NCI-H187 (cell line): Measurements from ENCODE around the gene GRID1.

Experiments used
- DNase-seq, 2 experiments: peaks; one replicate each; lab custom pipeline; 2025; lab: John Stamatoyannopoulos, UW

The GRID1 gene

DNA sequence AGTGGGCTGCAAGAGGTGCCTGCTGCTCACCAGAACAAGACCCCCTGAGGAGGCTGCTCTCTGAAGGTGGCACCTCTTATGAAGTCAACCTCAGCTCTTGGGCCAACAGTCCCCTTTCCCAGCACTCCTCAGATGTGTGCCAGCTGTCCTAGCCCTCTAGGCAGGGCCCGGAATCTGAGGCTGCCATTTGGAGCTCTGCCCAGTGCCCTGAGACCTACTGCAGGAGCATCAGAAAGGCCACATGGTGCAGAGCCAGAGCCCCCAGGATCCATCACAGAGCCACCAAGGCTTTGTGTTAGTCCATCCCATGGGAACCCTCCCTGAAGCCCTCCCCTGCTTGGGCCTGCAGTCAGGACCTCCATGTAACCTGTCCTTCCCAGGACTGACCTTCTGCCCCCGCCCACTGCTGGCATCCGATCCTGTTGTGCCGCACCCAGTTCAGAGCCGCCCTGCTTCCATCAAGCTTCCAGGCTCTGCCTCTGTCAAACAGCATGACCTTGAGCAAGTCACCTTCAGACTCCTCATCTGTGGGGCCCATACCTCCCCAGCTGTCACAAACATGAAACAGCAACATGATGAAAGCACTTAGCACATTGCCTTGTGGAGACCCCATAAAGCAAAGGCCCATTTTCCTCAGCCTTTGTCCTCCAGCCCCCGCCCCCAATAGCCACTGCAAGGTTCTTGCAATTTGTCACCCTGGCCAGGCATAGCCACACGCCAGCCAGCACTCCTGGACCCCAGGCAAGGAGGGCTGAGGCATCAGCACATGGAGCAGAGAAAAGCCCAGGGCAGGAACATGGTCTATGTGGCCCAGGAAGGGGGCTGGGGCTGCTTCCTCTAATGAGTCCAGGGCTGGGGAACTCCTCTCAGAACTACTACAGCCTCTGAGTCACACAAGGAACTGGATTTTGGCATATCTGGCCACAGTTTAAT is 51.7 kb downstream of the GRID1 start:
- no peak for DNase-seq

DNA sequence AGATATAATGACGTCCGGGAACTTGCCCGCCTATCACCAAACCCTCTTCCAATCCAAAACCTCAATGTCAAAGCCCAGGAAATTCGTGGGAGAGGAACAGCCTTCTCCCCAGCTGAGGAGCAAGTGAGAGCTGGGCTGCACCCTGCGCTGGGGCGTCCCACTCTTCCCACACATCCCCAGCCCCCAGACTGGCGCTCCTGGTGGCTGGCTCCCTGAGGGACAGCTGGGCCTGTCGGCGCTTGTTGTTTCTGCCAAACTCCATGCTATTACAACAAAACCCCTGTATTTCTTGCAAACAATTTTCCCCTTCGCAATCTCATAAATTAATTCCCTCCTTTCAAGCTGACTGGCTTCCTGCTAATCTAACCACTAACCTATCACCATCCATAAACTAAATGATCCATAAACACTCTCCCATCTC is 53.0 kb downstream of the GRID1 start:
- DNase-seq: no peak

DNA sequence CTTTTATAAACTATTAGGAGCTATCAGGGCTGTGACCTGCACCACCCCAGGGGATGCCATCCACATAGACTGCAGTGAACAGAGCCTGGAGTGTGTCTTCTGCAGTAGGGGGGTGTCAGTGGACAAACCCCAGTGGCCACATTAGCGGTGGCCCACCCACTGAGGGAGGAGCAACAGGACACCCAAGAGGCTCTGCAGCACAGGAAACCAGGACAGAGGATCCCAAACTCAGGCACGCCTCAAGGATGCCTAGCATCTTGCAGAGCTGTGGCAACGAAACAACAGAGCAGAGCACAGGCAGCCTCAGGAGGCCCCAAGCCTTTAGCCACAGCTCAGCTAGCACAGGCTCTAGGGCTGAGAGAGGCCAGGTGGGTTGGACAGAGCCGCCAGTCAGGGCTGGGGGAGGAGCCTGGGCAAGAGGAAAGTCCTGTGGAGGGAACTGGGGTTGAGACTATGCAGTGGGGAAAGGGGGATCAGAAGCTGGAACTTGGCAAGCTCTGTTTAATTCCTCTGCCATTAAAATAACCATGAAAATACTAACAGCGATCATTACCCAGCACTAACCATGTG is 53.8 kb downstream of the GRID1 start:
- DNase-seq: no peak

DNA sequence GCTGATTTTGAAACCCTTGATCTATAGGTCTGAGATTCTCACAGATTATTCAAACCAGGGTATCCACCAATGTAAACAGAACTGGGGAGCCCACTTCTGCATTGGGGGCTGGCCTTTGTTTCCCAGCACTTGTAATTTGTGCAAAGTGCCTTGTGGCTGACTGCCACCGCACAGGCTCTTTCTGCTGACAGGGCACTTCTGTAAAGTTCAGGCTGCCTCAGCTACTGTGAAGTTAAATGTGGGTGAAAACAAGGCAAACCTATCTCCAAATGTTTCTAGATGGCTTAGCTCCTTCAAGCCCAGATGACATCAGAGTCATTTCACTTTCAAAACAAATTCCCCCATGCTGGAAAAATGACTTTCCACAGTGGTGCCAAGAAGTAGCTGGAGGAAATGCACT is 54.7 kb downstream of the GRID1 start:
- DNase-seq: no peak

DNA sequence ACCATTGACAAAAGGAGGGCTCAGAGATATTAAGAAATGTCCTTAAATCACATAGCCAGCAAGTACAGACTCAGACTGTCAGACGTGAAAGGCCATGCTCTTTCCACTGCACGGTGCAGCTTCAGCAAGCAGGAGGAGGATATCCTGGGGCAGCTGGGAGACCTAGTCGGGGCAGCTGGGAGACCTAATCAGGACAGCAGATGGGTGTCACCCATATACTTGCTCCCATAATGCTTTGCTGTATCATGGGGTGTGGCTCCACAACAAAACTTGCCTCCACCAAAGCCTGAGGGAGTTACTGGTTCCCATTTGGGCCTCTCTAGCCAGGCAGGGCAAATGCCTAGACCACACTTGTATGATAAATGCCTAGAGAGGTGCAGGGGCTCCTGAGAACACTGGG is 55.4 kb downstream of the GRID1 start:
- no peak for DNase-seq

DNA sequence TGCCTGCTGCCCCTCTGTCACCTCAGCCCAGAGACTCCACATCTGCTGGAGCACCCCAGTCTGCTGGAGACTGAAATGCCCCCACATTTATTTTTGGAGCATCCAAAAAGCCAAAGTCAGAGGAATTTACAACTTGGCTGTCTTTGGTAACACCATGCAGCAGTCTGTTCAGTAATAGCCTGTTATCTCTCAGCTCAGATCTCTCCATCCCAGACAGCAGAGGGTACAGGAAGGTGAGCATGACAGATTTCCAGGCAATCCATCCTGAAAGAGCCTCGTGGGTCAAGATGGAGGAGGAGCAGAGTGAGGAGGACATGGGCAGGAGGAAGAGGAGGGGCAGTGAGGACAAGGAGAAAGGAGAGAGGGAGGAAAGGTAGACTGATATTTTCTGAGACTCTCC is 55.9 kb downstream of the GRID1 start:
- no peak for DNase-seq

DNA sequence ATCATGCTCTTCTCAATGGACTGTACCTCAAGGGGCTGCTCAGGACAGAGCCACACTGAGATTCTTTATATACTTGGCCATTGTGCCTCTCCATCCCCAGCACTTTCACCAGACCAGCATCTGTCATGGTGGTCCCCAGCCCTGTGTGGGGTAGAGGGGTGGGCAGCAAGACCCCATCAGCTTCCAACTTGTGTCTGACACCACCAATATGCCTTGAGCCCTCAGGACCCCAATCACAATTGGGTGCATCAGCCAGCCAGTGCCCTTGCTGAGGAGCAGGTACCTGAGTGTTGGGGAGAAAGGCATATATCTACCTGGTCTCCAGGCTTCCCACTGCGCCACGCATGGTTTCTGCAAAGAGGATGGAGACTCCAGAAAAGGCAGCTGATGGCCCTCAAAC is 56.3 kb downstream of the GRID1 start:
- DNase-seq: no peak

DNA sequence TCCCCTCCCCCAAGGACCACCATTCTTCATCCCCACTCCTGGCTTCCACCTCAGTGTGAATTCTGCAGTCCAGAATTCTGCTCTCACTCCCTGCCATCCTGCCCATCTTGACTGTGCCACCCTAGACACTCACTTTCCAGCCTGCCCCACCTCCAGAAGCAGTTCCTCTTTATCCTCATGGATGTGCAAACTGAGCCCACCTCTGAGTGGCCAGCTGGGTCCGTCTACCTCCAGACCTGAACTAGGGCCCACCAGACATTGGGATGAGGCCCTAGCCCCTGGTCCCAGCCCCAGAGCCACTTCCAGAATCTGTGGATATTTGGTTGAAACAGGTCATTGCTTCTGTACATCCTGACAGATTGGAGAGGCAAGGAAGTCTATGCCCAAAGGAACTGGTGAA is 58.5 kb downstream of the GRID1 start:
- DNase-seq: no peak

DNA sequence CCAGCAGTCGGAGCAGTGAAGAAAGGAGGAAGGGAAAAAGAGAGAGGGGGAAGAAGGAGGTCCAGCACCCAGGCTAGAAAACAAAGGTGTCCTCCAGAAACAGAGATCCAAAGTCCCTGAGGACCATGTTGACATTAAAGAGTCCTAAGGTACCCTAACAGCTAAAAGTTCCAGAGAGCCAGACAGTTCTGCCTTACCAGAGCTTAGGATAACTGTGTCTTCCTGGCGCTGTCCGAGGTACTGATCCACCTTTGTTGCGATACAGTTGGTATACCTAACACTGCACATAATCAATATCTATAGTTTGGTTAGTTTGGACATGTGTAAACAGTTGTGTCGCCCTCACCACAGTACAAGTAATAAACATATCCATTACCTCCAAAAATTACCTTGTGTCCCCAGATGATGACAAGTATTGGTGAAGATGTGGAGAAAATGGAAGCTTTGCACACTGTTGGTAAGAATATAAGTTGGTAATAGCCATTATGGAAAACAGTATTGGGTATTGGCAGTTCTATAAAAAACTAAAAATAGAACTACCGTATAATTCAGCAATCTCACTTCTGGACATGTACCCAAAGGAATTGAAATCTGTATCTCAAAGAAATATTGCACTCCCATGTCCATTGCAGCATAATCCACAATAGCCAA is 59.8 kb downstream of the GRID1 start:
- no peak for DNase-seq

DNA sequence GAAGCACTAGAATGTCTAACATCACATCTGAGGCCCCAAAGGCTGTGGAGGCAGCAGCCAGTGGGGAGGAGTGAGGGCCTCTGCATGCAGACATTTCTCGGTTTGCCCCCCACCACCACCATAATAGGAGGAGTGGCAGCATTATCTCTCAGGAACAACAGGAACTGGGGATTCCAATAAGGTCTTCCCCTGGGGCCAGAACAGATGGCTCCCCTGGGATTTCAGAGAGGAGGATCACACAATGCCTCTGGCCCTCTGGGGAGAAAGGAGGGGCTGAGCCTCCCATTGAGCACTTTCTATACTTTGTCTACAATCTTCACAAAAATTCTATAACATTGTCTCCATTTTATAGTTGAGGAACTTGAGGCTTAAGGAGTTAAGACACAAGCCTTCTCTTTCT is 61.1 kb downstream of the GRID1 start:
- DNase-seq: no peak

DNA sequence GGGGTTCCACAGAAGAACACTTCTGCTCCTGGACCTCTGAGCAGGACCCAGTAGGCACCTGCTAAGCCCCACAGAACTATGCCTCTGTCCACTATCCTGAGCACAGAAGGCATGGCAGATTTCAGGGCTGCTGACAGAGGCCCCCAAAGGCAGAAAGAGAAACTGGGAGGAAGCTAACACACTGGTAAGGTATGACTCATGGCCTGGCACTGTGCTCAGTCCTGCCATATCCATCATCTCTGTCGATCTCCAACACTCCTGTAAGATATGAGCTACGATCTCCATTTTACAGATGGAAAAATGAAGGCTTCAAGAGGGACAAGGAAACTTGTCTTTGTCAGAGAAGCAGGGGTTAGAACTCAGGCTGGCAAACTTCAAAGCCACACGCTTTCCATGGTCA is 62.2 kb downstream of the GRID1 start:
- DNase-seq: no peak

DNA sequence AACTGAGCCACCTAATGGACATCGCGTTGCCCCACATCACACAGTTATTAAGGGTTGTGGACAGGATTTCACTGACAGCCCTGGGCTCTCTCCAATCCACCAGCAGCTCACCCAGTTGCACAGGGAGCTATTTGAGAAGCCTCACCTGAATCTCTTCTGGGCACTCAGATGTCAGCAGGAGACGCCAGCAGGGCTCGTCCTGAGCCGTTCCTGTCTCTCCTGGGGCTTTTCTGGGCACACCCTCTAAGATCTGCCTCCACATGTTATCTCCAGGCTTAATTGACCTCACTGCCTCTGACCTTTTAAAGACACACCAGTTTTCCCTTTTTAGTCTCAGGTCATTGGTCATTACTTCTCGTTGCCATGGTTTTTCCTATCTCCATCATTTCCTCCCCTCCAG is 63.0 kb downstream of the GRID1 start:
- no peak for DNase-seq

DNA sequence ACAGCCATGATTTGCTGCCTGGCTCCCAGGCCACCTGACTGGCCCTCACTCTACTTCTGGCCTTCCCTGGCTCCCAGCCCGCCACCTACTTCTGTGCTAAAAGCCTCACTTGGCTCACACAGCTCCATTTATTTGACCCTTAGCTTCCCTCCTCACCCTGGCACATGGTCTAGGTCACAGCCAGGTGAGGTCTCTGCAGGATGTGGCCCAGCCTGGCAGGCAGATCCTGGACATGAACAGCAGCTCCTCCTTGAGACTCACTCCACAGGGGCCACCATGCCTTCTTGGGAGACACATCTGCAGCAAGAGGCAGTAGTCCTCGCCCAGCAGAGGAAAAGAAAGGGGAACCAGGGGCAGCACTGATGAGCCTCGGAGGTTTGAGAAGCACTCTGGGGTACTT is 64.6 kb downstream of the GRID1 start:
- no peak for DNase-seq

DNA sequence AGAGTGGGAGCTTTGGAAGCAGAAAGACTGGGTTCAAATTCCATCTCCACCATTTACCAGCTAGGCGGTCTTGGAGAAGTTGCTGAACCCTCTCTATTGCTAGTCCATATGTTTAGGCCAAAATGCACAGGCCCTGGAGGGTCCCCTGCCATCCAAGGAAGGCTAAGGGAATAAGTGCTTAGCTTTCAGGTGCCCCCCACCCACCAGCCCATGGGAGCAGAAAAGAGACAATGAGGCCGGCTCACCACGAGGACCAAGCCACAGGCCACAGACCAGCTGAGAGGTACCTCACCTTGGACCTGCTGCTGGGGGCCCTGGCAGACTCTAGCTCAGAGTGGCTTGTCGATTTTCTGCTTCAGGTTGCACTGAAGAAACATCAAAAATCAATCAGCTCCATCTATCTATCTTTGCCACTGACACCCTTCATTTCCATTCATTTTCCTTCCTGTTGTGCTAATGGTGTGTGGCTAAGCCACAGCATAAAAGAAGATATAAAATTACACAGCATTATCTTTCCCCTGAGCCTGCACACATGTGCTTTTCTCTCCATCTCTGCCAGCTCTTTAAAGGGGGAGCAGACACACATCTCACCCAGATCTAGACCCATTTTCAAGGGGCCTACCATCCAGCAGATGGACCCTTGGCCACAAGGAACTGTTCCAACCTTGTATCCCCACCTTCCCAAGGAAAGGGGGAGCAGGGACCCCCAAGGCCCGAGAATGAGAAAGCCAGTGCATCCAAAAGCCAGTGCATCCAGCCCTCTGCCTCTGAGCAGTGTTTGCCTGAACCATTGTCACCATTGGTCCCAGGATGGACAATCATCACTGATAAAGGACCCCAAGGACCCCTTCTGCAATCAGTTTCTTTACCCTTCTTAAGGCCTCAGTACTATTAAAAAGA is 65.4 kb downstream of the GRID1 start:
- no peak for DNase-seq

DNA sequence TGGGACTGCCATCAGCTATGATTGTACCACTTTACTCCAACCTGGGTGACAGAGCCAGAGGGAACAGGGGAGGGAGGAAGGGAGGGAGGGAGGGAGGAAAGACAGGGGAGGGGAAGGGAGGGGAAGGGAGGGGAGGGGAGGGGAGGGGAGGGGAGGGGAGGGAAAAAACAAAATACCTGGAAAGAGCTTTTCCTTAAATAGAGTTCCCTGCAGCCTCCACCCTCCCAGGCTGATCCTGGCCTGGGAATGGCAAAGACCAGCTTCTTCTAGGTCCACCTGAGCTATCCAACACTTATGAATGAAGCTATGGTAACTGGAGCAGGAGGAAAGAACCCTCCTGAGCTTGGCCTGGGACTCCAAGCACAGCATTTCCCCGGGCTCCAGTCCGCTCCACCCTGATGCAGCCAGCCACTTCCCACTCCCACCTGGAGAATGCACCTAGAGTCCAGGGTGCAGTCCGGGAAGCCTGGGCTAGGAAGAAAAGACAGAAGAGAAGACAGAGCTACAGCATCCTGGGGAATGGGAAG is 66.1 kb downstream of the GRID1 start:
- no peak for DNase-seq

DNA sequence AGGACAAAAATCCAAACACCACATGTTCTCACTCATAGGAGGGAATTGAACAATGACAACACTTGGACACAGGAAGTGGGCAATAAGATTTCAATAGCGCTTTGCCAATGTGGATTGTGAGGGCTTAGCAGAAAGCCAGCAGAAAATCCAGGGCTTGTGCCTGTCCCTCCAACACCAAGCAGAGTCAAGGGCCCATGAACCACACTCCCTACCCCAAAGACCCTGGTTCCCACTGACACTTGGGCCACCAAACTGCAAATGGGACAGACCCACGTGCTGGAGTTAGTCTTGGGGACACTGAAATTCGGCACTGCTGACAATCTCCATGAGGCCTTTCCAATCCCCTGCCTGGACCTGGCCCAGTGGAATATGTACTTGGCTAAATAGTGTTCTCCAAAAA is 67.0 kb downstream of the GRID1 start:
- no peak for DNase-seq

DNA sequence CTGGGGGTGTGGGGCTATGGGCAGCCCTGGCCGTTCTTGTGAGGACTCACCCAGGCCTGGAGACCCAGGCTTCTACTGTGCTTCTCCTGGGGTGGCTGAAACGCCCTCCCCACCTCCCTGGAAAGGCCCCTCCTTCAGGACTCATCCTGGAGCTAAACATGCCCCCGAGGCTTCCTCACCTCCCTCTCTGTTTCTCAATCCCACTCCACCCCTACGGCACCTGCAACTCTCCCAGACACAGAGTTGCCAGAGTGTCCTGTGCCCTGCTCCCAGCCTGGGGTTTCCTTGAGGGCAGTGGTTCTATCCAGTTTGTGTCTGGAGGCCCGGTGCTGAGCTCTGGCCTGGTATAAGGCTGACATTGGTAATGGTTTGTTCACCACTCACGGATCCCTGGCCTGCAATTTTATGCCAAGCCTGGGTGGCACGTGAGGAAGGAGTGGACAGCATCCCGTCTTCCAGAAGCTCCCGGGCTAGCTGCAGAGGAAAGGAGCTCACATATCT is 68.0 kb downstream of the GRID1 start:
- no peak for DNase-seq

DNA sequence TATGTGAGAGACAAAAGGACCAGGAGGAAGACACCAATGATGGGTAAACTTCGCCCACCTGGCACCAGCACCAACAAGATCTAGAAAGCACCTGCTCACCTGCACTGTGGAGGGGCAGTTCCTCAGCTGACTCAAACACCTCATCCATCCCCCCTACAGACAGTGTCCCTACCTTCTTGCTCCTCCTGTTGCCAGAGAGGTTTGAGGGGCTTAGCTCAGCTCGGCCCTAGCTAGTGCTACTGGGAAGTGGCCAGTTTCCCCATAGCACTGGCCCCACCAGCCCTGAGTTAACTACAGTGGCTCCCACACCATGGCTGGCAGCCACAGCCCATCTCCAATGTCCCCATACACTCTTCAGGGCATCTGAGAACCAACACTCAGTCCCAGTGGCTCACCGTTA is 70.8 kb downstream of the GRID1 start:
- no peak for DNase-seq

DNA sequence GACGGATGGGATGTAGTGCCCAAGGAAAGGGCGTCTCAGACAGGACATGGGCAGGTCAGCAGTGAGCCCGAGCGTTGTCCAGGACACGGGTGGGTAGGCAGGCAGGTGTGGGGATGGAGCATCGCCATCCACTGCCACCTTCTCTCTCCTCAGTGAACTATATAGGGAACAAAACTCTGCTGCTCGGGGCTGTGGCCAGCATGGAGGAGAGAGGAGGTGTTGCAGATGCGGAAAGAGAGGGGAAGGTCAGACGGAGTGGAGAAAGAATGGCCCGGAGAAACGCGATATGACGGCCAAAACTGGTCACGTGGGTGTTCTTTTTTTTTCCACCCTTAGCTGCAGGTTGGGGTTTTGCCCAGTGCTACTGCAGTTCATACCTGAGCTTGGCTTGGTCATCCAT is 71.2 kb downstream of the GRID1 start:
- no peak for DNase-seq

DNA sequence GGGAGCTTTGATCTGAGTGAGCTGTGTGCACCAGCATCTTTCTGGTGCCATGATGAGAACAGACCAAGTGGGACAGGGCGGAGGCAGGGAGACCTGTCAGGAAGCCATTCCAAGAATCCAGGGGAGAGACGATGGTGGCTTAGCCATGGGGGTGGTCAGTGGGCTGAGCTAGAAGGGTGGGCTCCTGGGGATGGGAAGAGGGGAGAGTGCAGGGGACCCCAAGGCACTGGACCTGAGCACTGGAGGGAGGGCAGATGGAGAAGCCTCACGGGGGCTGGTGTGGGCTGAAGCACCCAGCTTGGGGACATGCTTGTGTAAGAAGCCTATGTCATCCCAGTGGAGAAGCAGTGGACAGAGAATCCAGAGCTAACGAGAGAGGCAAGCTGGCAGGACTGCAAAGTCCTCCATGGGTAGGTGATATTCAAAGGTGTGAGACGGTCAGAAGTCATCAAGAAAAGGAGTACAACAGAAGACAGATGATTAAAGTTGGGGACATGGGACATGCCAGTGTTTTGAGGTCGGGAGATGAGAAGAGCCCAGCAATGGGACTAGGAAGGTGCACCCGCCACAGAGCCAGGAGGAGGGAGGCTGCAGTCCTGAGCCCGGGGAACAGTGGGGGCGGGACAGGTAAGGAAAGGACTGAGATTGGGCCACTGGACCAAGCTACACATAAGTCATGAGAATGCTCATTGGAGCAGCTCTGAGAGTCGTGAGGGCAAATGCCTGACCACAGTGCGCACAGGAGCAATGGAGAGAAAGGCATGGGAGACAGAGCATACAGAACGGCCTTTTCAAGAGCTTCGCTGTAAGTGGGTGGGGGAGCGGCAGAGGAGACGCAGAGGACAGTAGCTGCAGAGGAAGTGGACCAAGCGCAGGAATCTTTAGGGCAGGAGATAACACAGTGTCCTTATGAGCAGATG is 72.0 kb downstream of the GRID1 start:
- no peak for DNase-seq

DNA sequence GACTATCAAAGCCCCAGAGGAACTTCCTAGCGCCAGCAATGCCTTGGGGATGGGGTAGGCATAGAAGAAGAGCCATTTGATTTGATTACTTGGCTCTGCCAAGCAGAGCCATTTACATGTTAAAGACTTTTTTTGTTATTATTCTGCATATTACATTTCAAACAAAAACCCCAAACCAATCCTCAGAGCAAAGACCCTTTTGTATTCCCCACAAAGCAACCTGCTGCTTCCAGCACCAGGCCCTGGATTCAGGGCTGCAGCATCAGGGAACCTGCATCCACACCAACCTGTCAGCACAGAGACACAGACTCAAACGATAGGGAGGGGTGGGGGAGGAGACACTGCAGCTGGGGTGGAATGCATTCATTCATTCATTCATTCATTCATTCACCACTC is 73.2 kb downstream of the GRID1 start:
- no peak for DNase-seq
